H54 (cell line): ENCODE results near the gene BSPRY.
A peak's percentile ranks its signal among the peaks of the same experiment; 100 is the strongest.

Source experiments
- DNase-seq: peaks from one replicate; pipeline ENCODE4 v3.0.0; 2011; ENCODE audit warnings: low spot score, mixed read lengths; ENCODE audit not compliant: insufficient read length
- FAIRE-seq: peaks from 3 replicates; lab custom pipeline; 2011; peaks lifted over from hg19 to GRCh38; lab: Jason Lieb, UNC
- POLR2A ChIP-seq: IDR thresholded peaks from 2 replicates; pipeline ENCODE4 v1.6.1; 2011; ENCODE audit warnings: low read depth, mild to moderate bottlenecking, low read length

The BSPRY gene

GRCh38 chr9:113386571-113387393 lies 37.4 kb downstream of the BSPRY start:
- FAIRE-seq (no peak), DNase-seq (no peak)
- TF ChIP-seq POLR2A: no peak

GRCh38 chr9:113387560-113388230 lies 38.4 kb downstream of the BSPRY start:
- FAIRE-seq: no peak
- DNase-seq: no peak
- TF ChIP-seq POLR2A: no peak

GRCh38 chr9:113388833-113389232 lies 39.5 kb downstream of the BSPRY start:
- no peak for FAIRE-seq
- DNase-seq: no peak
- no peak for TF ChIP-seq POLR2A

GRCh38 chr9:113389451-113389850 lies 40.1 kb downstream of the BSPRY start:
- no peak for FAIRE-seq
- TF ChIP-seq POLR2A: no peak
- no peak for DNase-seq

- DNase-seq (no peak), FAIRE-seq (no peak)
- no peak for TF ChIP-seq POLR2A
Measured at GRCh38 chr9:113390192-113390960, 41.0 kb downstream of the BSPRY start.

DNA sequence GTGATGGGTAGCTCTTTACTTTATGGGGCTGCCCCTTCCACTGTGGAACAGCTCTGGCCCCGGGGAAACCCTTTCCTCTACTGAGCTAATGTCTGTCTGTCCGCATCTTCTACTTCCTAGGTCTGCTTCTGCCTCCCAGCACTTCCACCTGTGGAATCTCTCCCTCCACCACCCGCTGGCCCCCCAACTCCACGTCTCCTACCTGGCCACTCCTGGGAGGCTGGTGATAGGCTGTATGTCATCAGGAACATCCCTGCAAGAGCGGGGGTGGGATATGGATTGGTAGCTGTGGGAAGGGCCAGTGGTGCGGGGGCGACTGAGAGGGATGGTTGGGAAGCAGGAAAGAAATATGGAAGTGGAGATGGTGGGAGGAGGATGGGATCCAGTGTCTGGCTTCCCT lies 42.6 kb downstream of the BSPRY start:
- DNase-seq: no peak
- FAIRE-seq: no peak
- TF ChIP-seq POLR2A: no peak

DNA sequence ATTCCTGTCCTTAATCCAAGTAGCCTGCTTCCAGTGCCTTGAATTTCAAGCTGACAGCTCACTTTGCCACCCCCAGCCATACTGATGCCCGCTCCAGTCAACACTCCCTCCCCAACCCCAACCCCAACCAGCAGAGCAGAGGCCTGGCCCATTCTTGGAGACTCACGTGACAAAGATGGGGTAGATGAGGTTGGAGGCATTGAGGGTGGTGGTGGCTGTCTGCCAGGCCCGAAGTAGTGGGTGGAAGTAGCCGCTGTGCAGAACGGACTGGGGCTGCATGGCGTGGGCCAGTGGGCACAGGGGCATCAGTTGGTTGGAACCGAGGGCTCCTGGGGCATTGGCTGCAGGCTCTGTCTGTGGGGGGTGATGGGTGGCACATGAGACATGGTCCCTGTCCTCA lies 43.9 kb downstream of the BSPRY start:
- DNase-seq: no peak
- no peak for FAIRE-seq
- TF ChIP-seq POLR2A: no peak

- TF ChIP-seq POLR2A: no peak
- no peak for FAIRE-seq
- DNase-seq: no peak
Measured at GRCh38 chr9:113395000-113395861, 45.9 kb downstream of the BSPRY start.

DNA sequence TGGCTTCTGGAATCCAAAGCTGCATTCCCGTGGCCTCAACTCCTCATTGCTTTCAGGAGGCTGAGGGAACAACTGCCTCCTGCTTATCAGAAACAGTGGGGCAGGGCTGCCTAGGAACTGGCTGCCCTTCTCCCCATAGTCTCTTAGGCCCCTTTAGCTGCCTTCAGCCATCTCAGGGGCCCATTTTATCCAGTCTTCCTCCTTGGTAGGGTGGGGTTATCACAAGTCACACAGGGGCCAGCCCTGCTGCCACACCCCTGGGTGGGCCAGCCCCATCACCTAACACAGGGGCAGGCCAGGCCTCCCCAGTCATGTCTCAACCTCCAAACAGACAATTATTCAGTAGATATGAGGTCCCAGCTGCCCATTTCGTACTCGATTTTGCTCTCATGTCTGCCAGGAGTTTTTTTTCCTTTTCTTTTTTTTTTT lies 47.9 kb downstream of the BSPRY start:
- TF ChIP-seq POLR2A: no peak
- DNase-seq: no peak
- FAIRE-seq: no peak

DNA sequence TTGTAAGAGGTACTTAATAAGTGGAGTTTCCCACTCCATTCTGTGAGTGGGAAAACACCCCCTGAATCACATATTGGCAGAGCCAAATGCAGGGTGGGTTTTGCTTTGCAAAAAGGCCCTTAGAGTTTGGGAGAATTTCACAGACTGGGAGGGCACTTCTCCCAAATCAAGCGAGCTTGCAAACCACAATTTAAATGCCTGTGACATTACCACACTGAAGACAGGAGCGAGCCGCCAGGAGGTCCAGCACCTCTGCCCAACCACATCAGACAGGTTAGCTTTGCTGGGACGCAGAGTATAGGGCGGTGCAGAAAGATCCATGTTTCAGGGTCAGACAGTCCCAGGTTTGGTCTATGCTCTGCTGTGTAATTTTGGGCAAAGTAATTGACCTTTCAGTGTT lies 49.5 kb downstream of the BSPRY start:
- DNase-seq (peak; percentile 34), FAIRE-seq (peak; percentile 81)

GRCh38 chr9:113399646-113400200 lies 50.4 kb downstream of the BSPRY start:
- FAIRE-seq: no peak
- TF ChIP-seq POLR2A: no peak
- no peak for DNase-seq

More for the DNA sequence above, 49.5 kb downstream of the BSPRY start:
- no peak for TF ChIP-seq POLR2A

GRCh38 chr9:113401027-113401792 lies 51.9 kb downstream of the BSPRY start, which contains the start of gene ALAD:
Gene ALAD (minus strand): TSS chr9:113401284. CDS start chr9:113393559, 7,725 bp downstream.
- DNase-seq (peak; percentile 93), FAIRE-seq (peak; percentile 98)
- TF ChIP-seq POLR2A: peak; percentile 56
